NCI-H2107 treated with DMSO at 0.1 percent for 48 hours (cell line): ENCODE data around the gene SNX8.

Experiments
- DNase-seq: peaks from one replicate; lab custom pipeline; 2025; ENCODE audit not compliant: unreplicated experiment; lab: John Stamatoyannopoulos, UW

SNX8 gene

DNA sequence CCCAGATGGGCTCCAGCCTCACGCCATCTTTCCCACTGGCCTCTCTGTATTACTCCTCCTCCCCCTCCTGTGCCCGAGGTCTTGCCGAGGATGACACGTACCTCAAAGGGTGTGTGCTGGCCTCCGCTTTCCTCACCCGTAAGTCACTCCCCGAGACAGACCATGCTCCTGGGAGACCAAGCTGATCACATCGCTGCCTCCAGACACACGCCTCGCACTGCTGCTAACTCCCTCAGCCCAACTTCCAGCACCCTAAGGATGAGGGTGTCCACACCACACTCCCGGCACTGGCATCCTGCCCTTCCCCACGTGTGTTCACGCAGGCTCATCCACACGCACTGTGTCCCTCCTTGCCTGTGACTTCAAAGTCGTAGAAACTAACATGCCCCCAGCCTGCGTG, 105.5 kb downstream of the SNX8 start:
- no peak for DNase-seq

DNA sequence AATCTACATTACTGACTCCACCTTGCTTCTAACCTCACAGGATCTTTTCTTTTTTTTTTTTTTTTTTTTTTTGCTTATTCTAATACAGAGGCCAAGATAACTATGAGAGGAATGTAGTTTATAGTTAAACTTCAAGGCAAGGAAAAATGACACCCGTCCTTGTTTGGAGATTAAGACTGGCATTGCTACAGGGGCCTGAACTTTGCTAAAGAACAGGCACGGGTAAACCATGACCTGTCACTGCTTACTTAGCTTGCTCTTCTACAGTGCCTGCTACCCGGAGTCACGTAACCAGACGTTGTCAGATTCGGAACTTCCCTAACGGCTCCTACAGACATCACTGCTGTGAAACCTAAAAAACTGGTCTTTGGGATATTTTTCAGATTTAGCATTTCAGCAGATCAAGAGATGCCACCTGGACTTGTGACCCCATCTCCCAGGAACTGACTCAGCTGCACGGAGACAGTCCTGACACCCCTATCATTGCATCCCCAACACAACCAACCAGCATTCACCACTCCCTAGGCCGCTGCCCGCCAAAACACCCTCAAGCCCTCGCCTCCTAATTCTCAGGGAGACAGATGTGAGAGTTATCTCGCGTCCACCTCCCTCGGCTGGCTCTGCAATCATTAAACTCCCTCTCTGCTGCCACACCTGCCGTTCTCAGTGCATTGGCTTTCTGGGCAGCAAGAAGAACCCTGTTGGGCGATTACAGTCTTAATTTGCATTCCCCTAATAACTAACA, 109.0 kb downstream of the SNX8 start:
- no peak for DNase-seq

DNA sequence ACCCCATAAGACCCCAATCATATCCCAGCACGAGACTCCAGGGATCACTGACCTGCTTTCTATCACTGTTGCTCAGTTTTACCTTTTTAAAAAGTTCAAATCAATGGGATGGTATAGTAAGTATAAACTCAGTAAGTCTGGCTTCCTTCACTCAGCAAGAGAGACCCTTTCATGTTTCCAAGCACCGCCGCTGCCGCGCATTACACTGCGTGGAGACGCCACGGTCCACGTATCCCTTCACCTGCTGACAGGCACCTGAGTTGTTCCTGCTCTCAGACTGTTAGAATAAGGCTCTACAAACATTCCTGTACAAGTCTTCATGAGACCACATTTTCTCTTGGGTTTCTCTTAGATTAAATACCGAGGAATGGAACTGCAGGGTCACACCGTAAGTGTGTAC, 109.8 kb downstream of the SNX8 start:
- no peak for DNase-seq

DNA sequence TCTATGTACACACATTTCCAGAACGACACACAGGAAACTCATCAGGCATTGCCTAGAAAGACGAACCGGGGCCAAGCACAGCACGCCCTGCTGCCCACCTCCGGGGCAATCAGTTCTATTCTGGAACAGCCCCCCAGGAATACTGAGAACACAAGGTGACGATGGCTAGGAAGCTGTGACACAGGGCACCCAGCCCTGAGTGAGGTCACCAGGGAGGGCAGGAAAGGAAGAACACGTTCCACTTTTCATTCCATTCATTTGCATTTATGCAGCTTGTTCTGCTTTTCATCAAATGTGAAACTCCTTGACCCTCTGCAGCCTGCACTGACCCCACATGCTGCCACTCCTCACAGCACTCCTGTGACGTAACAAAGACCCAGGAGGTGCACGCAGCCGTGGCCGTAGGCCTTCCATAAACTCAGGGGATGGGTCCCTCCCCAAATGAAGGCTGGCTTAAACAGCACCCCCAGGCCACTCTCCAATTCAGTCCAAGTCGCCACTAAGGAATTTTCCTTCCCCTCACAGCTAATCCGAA, 110.4 kb downstream of the SNX8 start:
- no peak for DNase-seq

DNA sequence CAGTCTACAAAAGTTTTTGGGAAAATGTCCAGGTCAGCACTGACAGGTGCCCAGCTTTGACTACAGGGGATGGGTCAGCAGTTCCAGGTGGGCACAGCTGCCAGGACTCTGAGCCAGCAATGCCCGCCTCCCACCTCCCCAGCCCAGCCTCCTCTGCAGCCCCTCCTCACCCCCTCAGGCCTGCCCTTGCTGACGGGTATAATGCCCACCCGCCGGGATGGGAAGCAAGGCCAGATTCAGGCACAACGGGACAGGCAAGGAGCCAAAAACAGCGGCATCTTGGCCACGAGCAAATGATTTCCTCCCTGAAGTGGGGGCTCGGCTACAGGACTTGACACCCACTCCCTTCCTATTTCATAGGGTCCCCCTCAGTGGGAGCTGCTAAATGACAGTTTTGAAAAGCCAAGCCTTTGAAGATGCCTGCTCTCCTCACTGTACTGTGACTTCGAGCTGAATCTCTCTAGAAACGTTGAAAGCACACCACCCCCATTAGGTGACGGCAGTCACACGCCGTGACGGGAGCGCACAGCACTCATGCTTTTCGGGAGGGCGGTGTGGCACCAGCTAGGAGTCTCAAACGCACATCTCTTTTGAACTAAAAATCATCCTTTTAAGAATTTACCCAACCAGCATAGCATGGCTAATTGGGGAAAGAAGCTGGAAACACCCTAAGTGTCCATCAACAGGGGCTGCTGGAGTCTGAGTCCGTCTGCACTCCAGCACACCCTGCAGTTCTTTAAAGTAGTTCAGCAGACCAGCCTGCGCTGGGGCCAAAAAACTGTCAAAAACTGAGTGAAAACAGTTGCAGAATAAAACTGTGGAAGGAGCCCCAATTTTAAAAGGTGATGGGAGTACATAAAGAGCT, 111.1 kb downstream of the SNX8 start:
- DNase-seq: no peak

DNA sequence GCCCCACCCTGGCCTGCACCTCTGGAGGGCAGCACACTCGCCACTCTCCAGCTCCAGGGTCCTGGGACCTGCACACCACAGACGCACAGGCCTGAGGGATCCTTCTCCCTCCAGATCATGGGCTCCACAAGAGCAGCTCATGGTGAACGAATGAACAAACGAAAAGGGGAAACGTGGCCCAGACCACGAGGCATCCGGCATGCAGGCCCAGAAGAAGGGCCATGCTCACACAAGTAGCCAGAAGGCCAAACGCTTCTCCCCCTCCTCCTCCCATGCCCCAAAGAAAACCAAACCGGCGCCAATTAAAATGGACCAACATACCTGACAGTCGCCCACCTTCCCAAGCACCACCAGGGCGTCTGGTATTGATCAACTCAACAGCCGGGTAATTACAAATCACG, 111.9 kb downstream of the SNX8 start:
- no peak for DNase-seq
